RWPE1 (cell line): ENCODE data around the gene GFER.

Source experiments
- CTCF ChIA-PET: fragments of 350-600 bp; sonication (Branson Sonifier 250); formaldehyde crosslinking; extraction: SDS; loops from one replicate; lab custom pipeline; 2021; lab: Yijun Ruan, JAX
- POLR2A ChIA-PET: fragments of 400-600 bp; formaldehyde crosslinking; extraction: SDS; loops from one replicate; lab custom pipeline; 2020; ENCODE audit warnings: antibody characterized with exemption; ENCODE audit not compliant: low non-redundant PET; lab: Yijun Ruan, JAX
- DNase-seq: peaks from one replicate; pipeline ENCODE4 v3.0.0; 2012; ENCODE audit warnings: low spot score
- H3K27ac ChIP-seq: fragments of 450-650 bp; 2 replicates; pipeline ENCODE4 v1.5.1; 2017
- CTCF ChIP-seq: fragments of 450-650 bp; conservative IDR thresholded peaks from 2 replicates; pipeline ENCODE4 v1.5.1; 2017; ENCODE audit warnings: low read depth, mild to moderate bottlenecking

Gene GFER

GRCh38 chr16:2036200-2036966 lies 52.4 kb downstream of the GFER start:
- DNase-seq: no peak
- no peak for TF ChIP-seq CTCF
- H3K27ac ChIP-seq: peak overlapping the region; percentile 59
- CTCF ChIA-PET: interaction anchor here (0.7 kb wide), 1 partner anchor 11 kb away, joined by 3 read pairs; no protein-coding TSS in a partner anchor
- POLR2A ChIA-PET: no interaction called here

- DNase-seq: no peak
- ChIA-PET POLR2A (no interaction called here), CTCF (interaction anchor here (1.1 kb wide), 1 partner anchor 20 kb away, joined by 3 read pairs; no protein-coding TSS in a partner anchor)
- no peak for TF ChIP-seq CTCF
- H3K27ac ChIP-seq: peak overlapping the region; percentile 12
Measured at GRCh38 chr16:2037115-2037514, 53.1 kb downstream of the GFER start.
